Fibroblast of lung (primary cell): ENCODE data around the gene PI16.

Source experiments
- CTCF ChIP-seq, 2 donors: IDR thresholded peaks in 1 of 2; conservative IDR thresholded peaks in 1 of 2; 1 replicate in 1 of 2; 2 replicates in 1 of 2; pipeline ENCODE4 v1.5.1; 2011 to 2012; ENCODE audit warnings: low read length in 2 of 2, control low read depth in 1 of 2, inconsistent platforms in 1 of 2, low read depth in 1 of 2, mild to moderate bottlenecking in 1 of 2
- EZH2 ChIP-seq: IDR thresholded peaks from 2 replicates; pipeline ENCODE4 v1.5.1; 2012; ENCODE audit warnings: low read length, control low read depth, mild to moderate bottlenecking; ENCODE audit errors: missing control alignments

- TF ChIP-seq CTCF (conservative IDR thresholded peaks at IDR 0.05 in 1 of 2, IDR thresholded peaks at IDR 0.05 in 1 of 2; ENCODE audit: low read depth in 1 of 2, low read length in 2 of 2) (no peak), EZH2 (no peak)
Measured at GRCh38 chr6:36999751-37000125, 45.2 kb downstream of the PI16 start.
